Activated naive CD4-positive, alpha-beta T cell treated with Interleukin-2 at 50 U/mL for 16 hours (primary cell): ENCODE results near the gene THEMIS.
"Not testable (repeated sequence)": the region's sequence is repeated elsewhere in the genome, so short reads cannot be mapped to it uniquely, and the experiment has no call there.

Experiments
- DNase-seq: peaks from one replicate; pipeline ENCODE4 v3.0.0-alpha.2; 2020

Gene THEMIS

DNA sequence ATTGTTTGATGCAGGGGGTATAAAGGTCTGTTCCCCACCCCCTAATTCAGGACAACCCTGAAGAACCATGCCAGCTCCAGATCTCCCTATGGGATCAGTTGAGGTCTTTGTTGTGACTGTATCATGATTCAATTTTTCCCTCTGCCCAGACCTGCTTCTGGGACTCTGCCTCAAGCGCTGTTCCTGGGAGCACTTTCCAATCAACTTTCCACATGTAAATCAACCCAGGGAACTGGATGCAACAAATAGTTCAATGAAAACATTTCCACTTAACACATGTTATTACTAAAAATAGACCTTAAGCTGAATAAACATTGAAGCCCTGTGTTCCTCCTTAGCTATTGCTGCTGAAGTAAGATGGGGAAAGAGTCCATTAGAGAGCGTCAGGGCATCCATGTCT, 184.4 kb downstream of the THEMIS start:
- no peak for DNase-seq

DNA sequence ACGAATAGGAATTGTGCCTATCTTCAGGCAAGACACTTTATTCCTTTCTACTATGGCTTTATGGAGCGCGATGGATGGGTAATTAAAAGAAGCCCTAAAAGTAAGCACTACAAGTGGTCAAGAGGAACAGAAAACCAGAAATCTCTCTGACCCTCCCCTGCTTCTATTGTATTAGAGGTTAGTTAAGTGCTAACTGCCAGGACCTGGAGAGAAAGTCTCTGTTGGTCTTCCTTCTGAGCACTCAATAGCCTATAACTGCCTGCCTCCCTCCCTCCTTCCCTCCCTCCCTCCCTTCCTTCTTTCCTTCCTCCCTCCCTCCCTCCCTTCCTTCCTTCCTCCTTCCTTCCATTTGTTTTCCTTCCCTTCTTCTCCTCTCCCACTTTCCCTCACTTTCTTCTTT, 190.2 kb downstream of the THEMIS start:
- no peak for DNase-seq

- no peak for DNase-seq
Measured at GRCh38 chr6:127706216-127706615, 194.6 kb downstream of the THEMIS start.

- DNase-seq, result no peak
Measured at GRCh38 chr6:127695108-127695507, 205.8 kb downstream of the THEMIS start.

DNA sequence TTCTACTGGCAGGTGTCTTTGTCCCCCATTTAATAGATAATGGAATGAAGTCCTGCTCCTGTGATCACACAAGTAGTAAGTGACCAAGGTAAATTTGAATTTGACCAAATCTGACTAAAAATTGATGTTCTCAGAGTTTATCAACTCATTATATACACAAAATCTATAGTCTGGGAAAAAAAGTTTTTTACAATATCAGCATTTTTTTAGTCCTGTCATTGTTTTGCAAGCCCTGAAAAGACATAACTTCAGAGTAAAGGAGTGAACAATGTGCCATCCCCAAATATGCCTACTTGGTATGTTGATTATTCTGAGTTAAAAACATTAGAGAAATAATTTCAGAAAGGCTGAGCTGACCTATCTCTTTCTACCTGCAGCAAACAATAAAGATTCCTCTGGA, 209.7 kb downstream of the THEMIS start:
- no peak for DNase-seq

DNA sequence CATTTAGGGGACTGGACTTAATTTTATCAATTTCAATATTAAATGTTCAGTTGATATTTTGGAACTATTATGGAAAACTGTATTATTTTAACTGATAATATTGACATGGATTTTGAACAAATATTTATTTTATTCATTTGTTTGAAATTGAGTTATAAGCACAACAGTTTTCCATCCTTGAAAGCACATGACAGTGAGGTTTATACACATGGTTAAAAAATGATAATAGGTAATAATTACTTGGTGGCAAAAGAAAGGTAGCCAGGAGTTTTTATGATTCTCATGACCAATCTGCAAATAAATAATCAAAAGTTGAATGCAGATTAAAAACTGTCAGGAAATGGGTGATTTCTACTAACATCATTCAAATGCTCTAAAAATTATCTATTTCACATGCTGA, 210.3 kb downstream of the THEMIS start:
- DNase-seq, result no peak

- no peak for DNase-seq
Measured at GRCh38 chr6:127690092-127690491, 210.8 kb downstream of the THEMIS start.

DNA sequence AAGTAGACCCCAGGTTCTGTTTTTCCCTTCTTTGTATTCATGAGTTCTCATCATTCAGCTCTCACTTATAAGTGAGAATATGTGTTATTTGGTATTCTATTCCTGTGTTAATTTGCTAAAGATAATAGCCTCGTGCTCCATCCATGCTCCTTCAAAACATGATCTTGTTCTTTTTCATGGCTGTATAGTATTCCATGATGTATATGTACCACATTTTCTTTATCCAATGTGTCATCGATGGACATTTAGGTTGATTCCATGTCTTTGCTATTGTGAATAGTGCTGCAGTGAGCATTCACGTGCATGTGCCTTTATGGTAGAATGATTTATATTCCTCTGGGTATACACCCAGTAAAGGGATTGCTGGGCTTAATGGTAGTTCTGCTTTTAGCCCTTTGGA, 213.4 kb downstream of the THEMIS start:
- DNase-seq, result not testable (repeated sequence)

GRCh38 chr6:127686084-127686483, 214.8 kb downstream of the THEMIS start:
- no peak for DNase-seq

DNA sequence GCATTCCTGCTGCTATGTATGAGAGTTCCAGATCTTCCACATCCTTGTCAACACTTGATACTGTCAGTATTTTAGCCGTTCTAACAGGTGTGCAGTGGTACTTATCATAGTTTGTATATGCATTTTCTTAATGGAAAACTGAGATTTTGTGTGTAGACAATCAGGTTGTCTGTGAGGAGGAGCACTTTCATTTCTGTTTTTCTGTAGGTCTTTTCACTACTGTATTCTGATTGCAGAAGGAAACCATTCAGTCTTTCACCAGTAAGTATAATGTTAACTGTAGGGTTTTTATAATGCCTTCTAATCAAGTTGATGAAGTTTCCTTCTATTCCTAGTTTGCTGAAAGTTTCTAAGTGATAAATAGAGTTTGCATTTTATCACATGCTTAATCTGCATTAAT, 216.4 kb downstream of the THEMIS start:
- DNase-seq, result no peak
